H9 (cell line): ENCODE data around the gene MORN3. TPM values are rescaled to one million over a fixed set of nuclear protein-coding genes. Genes with fewer than 3 reads are reported as not detected.

Experiments used
- DNase-seq: peaks from one replicate; pipeline ENCODE4 v3.0.0-alpha.2; 2017
- H2AFZ ChIP-seq: one replicate; pipeline ENCODE4 v1.6.1; 2013; ENCODE audit warnings: mild to moderate bottlenecking, low read length, control low read depth, moderate library complexity
- H2AK5ac ChIP-seq: 2 replicates; pipeline ENCODE4 v1.6.1; 2013; ENCODE audit warnings: low read length, control low read depth, mixed read lengths; ENCODE audit not compliant: insufficient read length
- H2BK120ac ChIP-seq: one replicate; pipeline ENCODE4 v1.6.1; 2013; ENCODE audit warnings: low read depth, mild to moderate bottlenecking, low read length, control low read depth, inconsistent platforms; ENCODE audit not compliant: poor library complexity, severe bottlenecking
- H2BK12ac ChIP-seq: 2 replicates; pipeline ENCODE4 v1.6.1; 2013; ENCODE audit warnings: low read length, control low read depth, mixed read lengths, low read depth; ENCODE audit not compliant: insufficient read length
- H2BK15ac ChIP-seq: 2 replicates; pipeline ENCODE4 v1.6.1; 2013; ENCODE audit warnings: low read depth, low read length, control low read depth
- H2BK20ac ChIP-seq: one replicate; pipeline ENCODE4 v1.6.1; 2013; ENCODE audit warnings: low read depth, mild to moderate bottlenecking, low read length, control low read depth, inconsistent platforms; ENCODE audit not compliant: poor library complexity, severe bottlenecking
- H2BK5ac ChIP-seq: 2 replicates; pipeline ENCODE4 v1.6.1; 2013; ENCODE audit warnings: low read length, control low read depth, mixed read lengths; ENCODE audit not compliant: insufficient read length
- H3K14ac ChIP-seq: 2 replicates; pipeline ENCODE4 v1.6.1; 2013; ENCODE audit warnings: low read length, control low read depth; ENCODE audit not compliant: insufficient read depth
- H3K18ac ChIP-seq: 2 replicates; pipeline ENCODE4 v1.6.1; 2013; ENCODE audit warnings: low read depth, mild to moderate bottlenecking, mixed read lengths, low read length, control low read depth; ENCODE audit not compliant: insufficient read length
- H3K23ac ChIP-seq: 2 replicates; pipeline ENCODE4 v1.6.1; 2013; ENCODE audit warnings: low read length, control low read depth, mixed read lengths, low read depth; ENCODE audit not compliant: insufficient read length
- H3K23me2 ChIP-seq: 2 replicates; pipeline ENCODE4 v1.6.1; 2013; ENCODE audit warnings: low read depth, mild to moderate bottlenecking, mixed read lengths, low read length, control low read depth; ENCODE audit not compliant: insufficient read length, poor library complexity, severe bottlenecking
- H3K27ac ChIP-seq: 2 replicates; pipeline ENCODE4 v1.5.1; 2013; ENCODE audit warnings: low read length, control low read depth, mixed read lengths, low read depth; ENCODE audit not compliant: insufficient read length
- H3K27me3 ChIP-seq: 2 replicates; pipeline ENCODE4 v1.6.1; 2013; ENCODE audit warnings: low read length, control low read depth, inconsistent platforms; ENCODE audit not compliant: insufficient read depth
- H3K4ac ChIP-seq: 2 replicates; pipeline ENCODE4 v1.6.1; 2013; ENCODE audit warnings: low read depth, mild to moderate bottlenecking, control low read depth, inconsistent platforms, low read length, moderate library complexity
- H3K4me1 ChIP-seq: 2 replicates; pipeline ENCODE4 v1.6.1; 2013; ENCODE audit warnings: low read length, control low read depth, inconsistent platforms; ENCODE audit not compliant: insufficient read depth
- H3K4me2 ChIP-seq: 2 replicates; pipeline ENCODE4 v1.6.1; 2013; ENCODE audit warnings: low read length, control low read depth, mixed read lengths; ENCODE audit not compliant: insufficient read length, insufficient read depth
- H3K56ac ChIP-seq: 2 replicates; pipeline ENCODE4 v1.6.1; 2013; ENCODE audit warnings: low read depth, mild to moderate bottlenecking, mixed read lengths, low read length, control low read depth; ENCODE audit not compliant: insufficient read length
- H3K79me1 ChIP-seq: 2 replicates; pipeline ENCODE4 v1.6.1; 2013; ENCODE audit warnings: low read depth, mild to moderate bottlenecking, moderate library complexity, low read length, control low read depth, inconsistent platforms; ENCODE audit not compliant: insufficient read depth, poor library complexity, severe bottlenecking
- H3K79me2 ChIP-seq: 2 replicates; pipeline ENCODE4 v1.6.1; 2013; ENCODE audit warnings: low read length, control low read depth, inconsistent platforms; ENCODE audit not compliant: insufficient read depth
- H3K9ac ChIP-seq: 2 replicates; pipeline ENCODE4 v1.6.1; 2013; ENCODE audit warnings: low read length, control low read depth, mixed read lengths; ENCODE audit not compliant: insufficient read length; ENCODE audit errors: extremely low read depth
- H3K9me3 ChIP-seq: one replicate; pipeline ENCODE4 v1.6.1; 2013; ENCODE audit warnings: low read depth, low read length, inconsistent platforms; ENCODE audit not compliant: control insufficient read depth
- H3T11ph ChIP-seq: one replicate; pipeline ENCODE4 v1.6.1; 2013; ENCODE audit warnings: mild to moderate bottlenecking, low read length, control low read depth, inconsistent platforms
- H4K20me1 ChIP-seq: one replicate; pipeline ENCODE4 v1.6.1; 2013; ENCODE audit not compliant: control insufficient read depth, insufficient read length, insufficient read depth
- H4K5ac ChIP-seq: 2 replicates; pipeline ENCODE4 v1.6.1; 2013; ENCODE audit warnings: low read depth, mild to moderate bottlenecking, mixed read lengths, low read length, control low read depth; ENCODE audit not compliant: insufficient read length
- H4K8ac ChIP-seq: replicated peaks from 2 replicates; pipeline ENCODE4 v1.6.1; 2013; ENCODE audit warnings: low read length, control low read depth, mixed read lengths, low read depth; ENCODE audit not compliant: insufficient read length
- H4K91ac ChIP-seq: 2 replicates; pipeline ENCODE4 v1.6.1; 2013; ENCODE audit warnings: low read depth, mild to moderate bottlenecking, moderate library complexity, mixed read lengths, low read length, control low read depth; ENCODE audit not compliant: insufficient read length
- H3K27ac Mint-ChIP-seq, 3 experiments: 2 replicates in 2 of 3; 3 replicates in 1 of 3; pipeline ENCODE4 v1.8.0; 2020 to 2021; ENCODE audit warnings: mixed read lengths in 3 of 3, mild to moderate bottlenecking in 1 of 3, moderate library complexity in 1 of 3
- H3K27me3 Mint-ChIP-seq: 2 replicates; pipeline ENCODE4 v1.8.0; 2021; ENCODE audit warnings: low read depth, mild to moderate bottlenecking, moderate library complexity, mixed read lengths
- H3K36me3 Mint-ChIP-seq, 3 experiments: 2 replicates in 2 of 3; 3 replicates in 1 of 3; pipeline ENCODE4 v1.8.0; 2020 to 2021; ENCODE audit warnings: low read depth in 3 of 3, mixed read lengths in 3 of 3; ENCODE audit not compliant: insufficient read depth in 1 of 3
- H3K4me1 Mint-ChIP-seq, 2 experiments: 2 replicates each; pipeline ENCODE4 v1.8.0; 2020; ENCODE audit warnings: mixed read lengths in 2 of 2
- H3K4me3 Mint-ChIP-seq, 2 experiments: 2 replicates in 1 of 2; 3 replicates in 1 of 2; pipeline ENCODE4 v1.8.0; 2020 to 2021; ENCODE audit warnings: mild to moderate bottlenecking in 2 of 2, mixed read lengths in 2 of 2, moderate library complexity in 1 of 2
- H3K9me3 Mint-ChIP-seq, 2 experiments: 2 replicates in 1 of 2; 3 replicates in 1 of 2; pipeline ENCODE4 v1.8.0; 2020; ENCODE audit warnings: mild to moderate bottlenecking in 2 of 2, mixed read lengths in 2 of 2, moderate library complexity in 1 of 2
- WGBS: extraction: QIAGEN DNeasy Blood & Tissue Kit; methylation state at CpG from one replicate; pipeline ENCODE4 v1.1.7; 2013; ENCODE audit warnings: missing lambda C conversion rate, low lambda C conversion rate, mixed read lengths; ENCODE audit not compliant: insufficient read length; ENCODE audit errors: extremely low coverage; 5-methylcytosine and 5-hydroxymethylcytosine counted together
- total RNA-seq: library from RNA; stranded (reverse); gene quantifications from 2 replicates; pipeline ENCODE4 v1.2.1, GENCODE V29; 2021
- TF ChIP-seq, protein P1 (sequence below): fragments of 200-600 bp; sonication (generic); conservative IDR thresholded peaks from 3 replicates; pipeline ENCODE4 v1.8.0; 2021; ENCODE audit warnings: antibody characterized with exemption, mild to moderate bottlenecking

The MORN3 gene
- total RNA-seq, 1 experiment from 2014 or later: 0.37 TPM

DNA sequence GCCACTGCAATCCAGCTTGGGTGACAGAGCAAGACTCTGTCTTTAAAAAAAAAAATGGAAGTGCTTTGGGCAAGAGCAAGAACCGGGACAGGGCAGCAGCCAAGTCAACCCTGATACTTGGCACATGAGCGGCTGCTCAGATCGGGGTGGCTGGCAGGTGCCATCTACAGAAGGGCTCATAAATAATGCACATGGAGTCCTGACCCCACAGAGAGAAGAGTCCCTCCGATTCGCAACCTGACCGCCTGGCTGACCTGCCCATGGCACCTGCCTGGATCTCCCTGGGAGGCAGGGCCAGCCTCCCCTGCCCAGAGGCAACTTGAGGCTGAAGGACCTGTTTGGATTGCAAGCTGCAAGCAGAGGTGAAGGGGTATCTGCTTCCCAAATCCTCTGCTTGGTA is 33.5 kb upstream of the MORN3 start:
- no peaks in the 10 kb centered on the region for H3K79me1 ChIP-seq
- H4K91ac ChIP-seq: no peak overlapping the region
- Mint-ChIP-seq H3K4me1 (no peaks in the 10 kb centered on the region), H3K36me3 (no peaks in the 10 kb centered on the region; a peak in 1 of 7 replicates), H3K27ac (no peak overlapping the region), H3K27me3 (peaks cover 7% of the 10 kb centered on the region), H3K4me3 (no peak overlapping the region), H3K9me3 (peaks cover 0 to 5% of the 10 kb centered on the region in 2 experiments; a peak in 1 of 5 replicates)
- TF ChIP-seq, protein P1, sequence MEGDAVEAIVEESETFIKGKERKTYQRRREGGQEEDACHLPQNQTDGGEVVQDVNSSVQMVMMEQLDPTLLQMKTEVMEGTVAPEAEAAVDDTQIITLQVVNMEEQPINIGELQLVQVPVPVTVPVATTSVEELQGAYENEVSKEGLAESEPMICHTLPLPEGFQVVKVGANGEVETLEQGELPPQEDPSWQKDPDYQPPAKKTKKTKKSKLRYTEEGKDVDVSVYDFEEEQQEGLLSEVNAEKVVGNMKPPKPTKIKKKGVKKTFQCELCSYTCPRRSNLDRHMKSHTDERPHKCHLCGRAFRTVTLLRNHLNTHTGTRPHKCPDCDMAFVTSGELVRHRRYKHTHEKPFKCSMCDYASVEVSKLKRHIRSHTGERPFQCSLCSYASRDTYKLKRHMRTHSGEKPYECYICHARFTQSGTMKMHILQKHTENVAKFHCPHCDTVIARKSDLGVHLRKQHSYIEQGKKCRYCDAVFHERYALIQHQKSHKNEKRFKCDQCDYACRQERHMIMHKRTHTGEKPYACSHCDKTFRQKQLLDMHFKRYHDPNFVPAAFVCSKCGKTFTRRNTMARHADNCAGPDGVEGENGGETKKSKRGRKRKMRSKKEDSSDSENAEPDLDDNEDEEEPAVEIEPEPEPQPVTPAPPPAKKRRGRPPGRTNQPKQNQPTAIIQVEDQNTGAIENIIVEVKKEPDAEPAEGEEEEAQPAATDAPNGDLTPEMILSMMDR: no peak
- no peak overlapping the region for H2AFZ ChIP-seq
- no peak for DNase-seq
- no peak overlapping the region for H3K23ac ChIP-seq
- no peak overlapping the region for H3K18ac ChIP-seq
- H3K56ac ChIP-seq: no peak overlapping the region
- no peak overlapping the region for H4K5ac ChIP-seq
- no peak overlapping the region for H2BK15ac ChIP-seq
- no peak overlapping the region for H2BK5ac ChIP-seq
- no peak overlapping the region for H2BK120ac ChIP-seq
- no peaks in the 10 kb centered on the region for H3K27me3 ChIP-seq
- H4K8ac ChIP-seq: no peak overlapping the region
- H3K4me2 ChIP-seq: no peak overlapping the region
- no peaks in the 10 kb centered on the region for H3K79me2 ChIP-seq
- H3K23me2 ChIP-seq: no peaks in the 10 kb centered on the region
- no peak overlapping the region for H2AK5ac ChIP-seq
- no peak overlapping the region for H2BK20ac ChIP-seq
- no peaks in the 10 kb centered on the region for H4K20me1 ChIP-seq
- no peak overlapping the region for H3K14ac ChIP-seq
- H3K9ac ChIP-seq: no peak overlapping the region
- no CpG with 5 or more reads among the region's 6 CpGs for WGBS
- H3K9me3 ChIP-seq: no peaks in the 10 kb centered on the region
- H3K27ac ChIP-seq: no peak overlapping the region
- H3K4me1 ChIP-seq: no peaks in the 10 kb centered on the region
- no peak overlapping the region for H3K4ac ChIP-seq
- H2BK12ac ChIP-seq: no peak overlapping the region
- no peak overlapping the region for H3T11ph ChIP-seq
